Mucosa of gallbladder (tissue), 1 donor: ENCODE measurements around the gene DLG2. TPM values are rescaled to one million over a fixed set of nuclear protein-coding genes. Genes with fewer than 3 reads are reported as not detected.
"Not testable (repeated sequence)": the region's sequence is repeated elsewhere in the genome, so short reads cannot be mapped to it uniquely, and the experiment has no call there.

Experiments
- DNase-seq: peaks from one replicate; pipeline ENCODE4 v3.0.0-alpha.2; 2020; ENCODE audit warnings: low spot score
- total RNA-seq: library from RNA; stranded (reverse); gene quantifications from one replicate; pipeline ENCODE4 v1.2.1, GENCODE V29; 2021
- donor health status: DM: no; HTN: no; CAD: no.

DLG2 gene
- total RNA-seq, 1 donor from 2014 or later: 4.4 TPM

DNA sequence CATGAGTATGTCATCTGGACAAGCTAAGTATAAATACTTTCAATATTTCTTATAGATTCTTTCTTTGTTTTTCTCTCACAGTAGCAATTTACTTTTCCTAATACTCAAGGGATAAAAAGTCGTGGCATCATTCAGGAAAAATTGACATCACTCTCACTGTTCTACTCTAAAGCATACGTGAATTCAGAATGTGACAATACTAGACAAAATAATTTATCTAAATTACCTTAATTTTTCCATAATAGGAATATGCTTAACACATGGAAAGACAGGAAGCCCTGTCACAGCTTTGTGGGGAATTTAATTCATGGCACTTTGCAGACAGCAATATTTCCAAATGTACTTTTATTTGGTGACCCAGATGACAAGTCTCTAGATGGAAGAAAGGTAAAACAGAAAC is 394.6 kb downstream of the DLG2 start:
- DNase-seq: no peak

DNA sequence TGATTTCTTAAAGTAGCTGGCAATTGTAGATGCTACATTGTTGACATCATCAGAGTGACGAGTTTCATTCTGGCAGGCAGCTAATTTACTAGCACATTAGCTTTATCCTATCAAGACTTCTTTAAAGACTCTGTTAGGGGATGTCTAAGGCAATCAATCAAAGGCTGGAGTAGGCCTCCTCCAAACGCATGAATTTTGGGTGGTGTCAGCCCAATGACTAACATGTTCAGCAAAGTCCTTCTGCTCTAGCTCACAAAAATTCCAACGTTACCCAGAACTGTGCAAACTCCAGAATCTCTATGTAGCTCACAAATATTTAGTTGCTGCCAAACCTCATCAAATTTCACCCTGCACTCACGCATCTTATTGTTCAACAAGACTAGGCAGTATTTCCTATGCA is 395.6 kb downstream of the DLG2 start:
- no peak for DNase-seq

DNA sequence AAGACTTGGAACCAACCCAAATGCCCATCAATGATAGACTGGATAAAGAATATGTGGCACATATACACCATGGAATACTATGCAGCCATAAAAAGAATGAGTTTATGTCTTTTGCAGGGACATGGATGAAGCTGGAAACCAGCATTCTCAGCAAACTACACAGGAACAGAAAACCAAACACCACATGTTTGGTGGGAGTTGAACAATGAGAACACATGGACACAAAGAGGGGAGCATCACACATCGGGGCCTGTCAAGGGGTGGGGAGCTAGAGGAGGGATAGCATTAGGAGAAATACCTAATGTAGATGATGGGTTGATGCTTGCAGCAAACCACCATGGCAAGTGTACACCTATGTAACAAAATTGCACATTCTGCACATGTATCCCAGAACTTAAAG is 397.4 kb downstream of the DLG2 start:
- not testable (repeated sequence) for DNase-seq

DNA sequence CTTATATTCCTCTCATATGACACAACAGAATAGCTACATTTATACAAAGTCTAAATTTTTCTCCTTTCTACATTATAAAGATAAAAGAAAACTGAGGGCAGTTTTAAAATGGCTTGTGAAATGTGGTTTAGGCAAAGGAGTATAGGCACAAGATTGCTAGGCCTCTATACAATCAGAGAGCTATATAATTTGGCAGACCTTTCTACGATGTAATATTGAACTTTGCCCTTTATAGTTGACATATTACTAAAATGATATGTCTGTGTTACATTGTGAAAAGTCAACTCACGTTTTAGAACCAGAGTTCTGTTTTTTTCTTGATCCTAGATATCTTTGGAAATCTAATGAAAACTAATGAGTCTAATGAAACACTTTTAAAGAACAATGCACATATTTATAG is 430.2 kb downstream of the DLG2 start:
- DNase-seq: no peak

DNA sequence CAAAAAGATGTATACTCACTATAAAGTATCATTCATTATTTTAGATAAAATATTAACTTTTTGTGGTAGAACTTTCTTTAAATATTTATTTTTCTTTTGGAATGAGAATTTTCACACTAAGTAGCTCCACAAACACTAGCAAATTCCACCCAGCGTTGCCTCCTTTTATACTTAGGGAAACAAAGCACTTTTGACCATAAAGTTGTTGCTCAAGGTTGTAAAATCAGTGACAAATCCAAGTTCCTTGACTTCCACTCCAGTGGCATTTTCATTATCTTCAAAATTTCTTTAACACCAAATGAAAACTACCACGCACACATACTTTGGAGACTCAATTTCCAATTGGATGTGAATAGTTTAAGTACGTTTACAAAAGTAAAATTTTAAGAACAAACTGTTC is 431.2 kb downstream of the DLG2 start:
- DNase-seq: no peak

DNA sequence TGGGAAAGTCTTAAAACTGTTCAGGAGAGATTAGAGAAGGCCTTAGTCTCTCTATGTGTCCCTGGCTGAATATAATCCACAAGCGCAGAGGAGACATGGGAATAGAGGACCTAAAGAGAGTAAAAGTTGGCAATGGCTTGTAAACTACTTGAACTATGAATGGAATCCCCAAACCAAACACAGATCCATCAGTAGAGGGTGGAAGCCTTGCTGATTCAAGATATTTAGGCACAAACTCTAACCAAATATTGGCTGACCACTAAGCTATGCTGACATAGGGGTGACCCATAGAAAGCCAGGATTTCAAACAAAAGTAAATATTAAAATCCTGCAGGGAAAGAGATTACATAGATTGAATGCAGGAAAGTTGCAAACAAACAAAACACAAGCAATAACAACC is 439.2 kb downstream of the DLG2 start:
- no peak for DNase-seq

DNA sequence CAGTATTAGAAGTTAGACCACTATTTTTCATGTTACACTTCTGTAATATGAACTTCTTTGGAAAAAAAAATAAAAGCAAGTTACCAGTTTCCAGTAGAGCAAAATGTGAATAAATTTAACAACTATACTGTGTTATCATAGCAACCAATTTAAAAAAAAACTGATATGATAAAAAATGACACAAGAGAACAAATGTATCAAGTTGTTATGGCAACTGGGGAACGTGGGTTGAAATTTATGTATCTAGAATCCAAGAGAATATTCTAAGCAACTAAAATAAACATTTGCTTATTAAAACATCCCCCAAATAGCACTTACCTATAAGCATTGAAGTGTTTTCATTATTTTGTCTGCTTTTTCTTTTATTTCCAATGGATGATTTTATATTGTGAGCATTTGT is 442.4 kb downstream of the DLG2 start:
- DNase-seq: no peak

DNA sequence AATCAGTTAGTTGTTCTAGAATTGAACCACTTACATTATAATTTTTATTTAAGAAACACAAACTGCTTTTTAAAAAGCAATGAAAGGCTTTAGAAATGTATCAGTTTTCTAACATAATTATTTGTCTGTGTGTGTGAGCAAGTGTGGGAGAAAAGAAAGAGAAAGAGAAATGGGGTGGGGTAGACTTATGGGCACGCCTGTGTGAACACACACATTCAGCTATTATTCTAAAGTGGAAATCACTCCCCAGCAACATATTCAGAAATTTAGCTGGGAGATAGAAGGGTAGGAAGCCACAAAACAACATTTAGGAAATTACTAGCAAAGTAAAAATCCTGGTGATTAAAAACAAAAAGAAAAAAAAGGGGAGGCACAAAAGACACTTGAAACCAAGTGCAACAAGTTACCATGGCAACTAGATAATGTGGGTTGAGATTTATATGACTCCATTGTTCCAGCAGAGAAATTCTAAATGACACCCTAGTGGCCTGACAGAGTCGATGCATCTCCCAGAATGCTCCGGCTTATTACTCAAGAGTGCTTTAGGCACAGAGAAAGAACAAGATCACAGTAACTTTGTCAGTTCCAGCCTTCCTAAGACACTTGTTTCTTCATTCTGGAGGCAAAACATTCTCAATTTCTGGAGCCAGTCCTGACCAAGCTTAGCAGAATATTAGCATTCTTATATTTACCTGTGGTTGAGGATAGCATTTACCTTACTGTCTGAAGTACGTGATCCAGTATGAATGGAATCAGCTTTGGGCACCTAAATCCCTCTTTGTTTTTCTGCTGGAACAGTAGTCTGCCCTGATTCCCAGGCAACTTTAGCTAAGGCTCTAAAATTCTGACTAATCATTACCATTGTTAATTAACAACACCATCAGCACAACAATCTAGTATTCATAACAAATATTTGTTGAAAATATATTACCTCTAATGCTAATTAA is 444.4 kb downstream of the DLG2 start:
- no peak for DNase-seq

DNA sequence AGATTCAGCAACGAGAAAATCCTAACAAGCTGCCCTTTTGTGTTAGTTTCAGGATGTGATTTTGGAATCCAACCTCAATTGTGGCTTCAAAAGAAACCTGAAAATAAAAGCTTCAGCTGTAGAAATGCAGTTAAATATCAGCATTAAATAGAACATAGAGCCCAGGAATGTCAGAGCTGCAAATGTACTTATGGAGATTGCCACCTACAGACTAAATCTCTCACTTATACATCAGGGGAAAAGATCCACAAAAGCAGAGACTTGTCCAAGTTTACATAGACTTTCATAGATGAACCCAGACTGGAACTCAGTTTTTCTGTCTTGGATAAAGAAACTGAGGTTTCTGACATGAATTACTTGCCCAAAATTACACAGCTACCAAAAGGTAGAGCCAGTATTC is 446.6 kb downstream of the DLG2 start:
- DNase-seq: no peak

DNA sequence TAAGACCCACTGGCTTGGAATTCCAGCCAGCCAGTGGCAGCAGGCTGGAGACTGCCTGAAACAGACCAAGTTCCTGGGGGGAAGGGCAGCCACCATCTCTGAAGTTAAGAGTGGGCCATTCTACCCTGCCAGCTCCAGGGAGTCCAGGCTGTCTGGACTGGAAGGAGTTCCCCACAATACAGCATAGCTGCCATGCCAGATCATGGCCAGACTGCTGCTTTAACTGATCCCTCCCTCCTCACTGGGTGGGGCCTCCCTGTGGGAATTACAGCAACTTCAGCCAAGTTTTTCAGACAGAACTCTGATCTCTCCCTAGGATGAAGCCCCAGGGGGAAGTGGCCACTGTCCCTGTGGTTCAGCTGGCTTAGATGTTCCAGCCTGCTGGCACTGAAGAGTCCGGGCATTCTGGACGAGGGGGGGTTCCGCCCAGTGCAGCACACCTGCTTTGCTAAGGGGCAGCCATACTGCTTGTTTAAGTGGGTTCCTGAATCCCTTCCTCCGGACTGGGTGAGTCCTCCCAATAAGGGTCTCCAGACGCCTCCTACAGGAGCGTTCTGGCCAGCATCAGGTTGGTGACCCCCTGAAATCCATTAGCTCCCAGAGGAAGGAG is 455.4 kb downstream of the DLG2 start:
- DNase-seq: no peak

DNA sequence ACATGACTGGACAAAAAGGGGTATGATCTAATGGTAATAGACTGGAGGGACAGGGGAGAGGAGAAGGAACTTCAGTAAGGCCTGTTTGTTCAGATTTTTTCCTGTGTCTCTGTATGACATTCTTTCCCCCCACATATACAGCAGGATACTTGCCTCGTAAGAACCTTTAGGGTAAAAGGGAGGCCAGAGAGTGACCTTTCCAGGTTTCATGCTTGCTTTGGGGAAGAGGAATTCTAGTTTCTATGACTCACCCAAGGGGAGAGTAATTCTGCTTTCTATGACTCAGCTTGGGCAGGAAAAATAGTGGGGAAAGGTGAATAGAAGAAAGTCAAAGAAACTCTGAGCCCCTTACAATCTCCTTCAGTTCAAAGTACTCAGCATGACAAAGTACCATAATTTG is 457.0 kb downstream of the DLG2 start:
- DNase-seq: no peak

DNA sequence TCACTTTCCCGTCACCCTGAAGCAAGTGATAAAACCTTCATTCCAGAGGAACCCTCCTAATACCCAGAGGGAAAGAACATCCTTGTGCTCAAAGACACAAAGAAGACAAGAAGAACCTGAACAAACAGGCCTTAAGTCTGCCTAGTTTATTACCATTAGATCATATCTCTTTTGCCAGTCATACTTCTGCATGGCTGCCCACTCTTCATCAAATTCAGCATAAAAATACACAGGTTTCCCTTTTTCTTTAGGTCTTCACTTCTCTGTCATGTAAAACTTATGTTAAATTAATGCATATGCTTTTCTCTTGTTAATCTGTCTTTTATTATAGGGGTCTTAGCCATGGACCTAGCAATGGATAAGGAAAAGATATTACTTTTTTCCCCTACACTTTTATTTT is 459.7 kb downstream of the DLG2 start:
- no peak for DNase-seq

DNA sequence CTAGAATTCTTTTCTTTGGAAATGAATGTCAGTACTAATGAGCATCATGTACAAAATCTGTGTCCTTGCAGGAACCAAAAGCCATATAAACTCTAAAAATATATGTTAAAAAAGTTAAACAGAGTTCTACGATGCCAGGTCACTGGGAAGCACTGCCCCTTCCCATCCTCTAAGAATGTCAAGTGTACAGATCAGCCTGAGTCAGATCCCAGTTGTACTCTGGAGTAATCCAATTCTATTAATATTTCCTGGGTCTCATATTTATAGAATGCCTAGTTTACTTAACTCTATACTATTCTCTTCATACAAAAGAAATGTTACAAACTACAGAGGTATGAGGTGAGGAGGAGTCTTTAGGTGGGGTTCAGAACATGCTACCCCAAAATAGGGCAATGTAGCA is 460.1 kb downstream of the DLG2 start:
- no peak for DNase-seq

DNA sequence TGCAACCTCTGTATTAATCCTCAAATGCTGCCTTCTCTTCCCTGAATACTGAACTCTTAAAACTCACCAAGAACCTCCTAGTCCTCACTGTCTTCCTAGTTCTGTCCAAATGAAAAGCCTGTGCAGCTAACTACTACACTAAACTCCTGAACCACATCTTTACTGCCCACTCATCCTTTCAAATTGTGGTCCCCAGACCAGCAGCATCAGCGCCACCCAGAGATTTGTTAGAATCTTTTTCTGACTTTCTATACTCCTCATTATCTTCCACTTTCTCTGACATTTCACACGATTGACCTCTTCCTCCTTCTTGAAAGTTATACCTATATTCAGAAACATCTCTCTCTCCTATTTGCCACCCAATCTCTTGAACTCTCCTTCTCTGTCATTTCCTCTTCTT is 461.3 kb downstream of the DLG2 start:
- DNase-seq: no peak

DNA sequence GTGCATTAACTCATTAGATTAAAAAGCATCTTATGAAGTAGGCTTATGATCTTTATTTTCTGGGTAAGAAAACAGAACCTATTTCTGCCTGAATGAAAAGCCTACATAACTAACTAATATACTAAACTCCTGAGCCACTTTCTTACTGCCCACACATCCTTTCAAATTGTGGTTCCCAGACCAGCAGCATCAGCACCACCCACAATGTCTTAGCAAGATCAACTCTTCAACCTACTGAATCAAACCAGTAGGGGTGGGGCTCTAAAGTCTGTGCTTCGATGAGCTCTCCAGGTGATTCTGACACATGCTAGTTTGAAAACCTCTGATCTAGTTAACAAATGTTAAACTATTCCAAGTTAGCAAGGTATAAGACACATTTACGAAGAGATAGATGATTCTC is 462.4 kb downstream of the DLG2 start:
- DNase-seq: no peak

DNA sequence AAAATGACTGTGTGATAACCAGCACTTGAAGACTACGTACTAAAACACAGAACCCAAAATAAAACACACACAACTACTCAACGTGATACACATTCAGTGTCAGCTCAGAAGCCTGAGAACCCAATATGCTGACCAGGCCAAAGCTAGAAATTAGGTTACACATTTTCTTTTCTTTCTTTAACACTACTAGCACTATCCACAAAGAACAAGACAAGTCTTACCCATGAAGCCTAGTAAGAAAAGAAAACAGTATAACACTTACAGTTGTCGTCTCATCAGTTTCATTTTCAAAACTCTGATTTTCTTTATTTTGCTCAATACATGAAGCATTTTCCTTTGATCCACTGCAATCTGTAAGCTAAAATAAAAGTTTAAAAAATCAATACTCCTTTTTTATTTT is 472.9 kb downstream of the DLG2 start:
- DNase-seq: no peak

DNA sequence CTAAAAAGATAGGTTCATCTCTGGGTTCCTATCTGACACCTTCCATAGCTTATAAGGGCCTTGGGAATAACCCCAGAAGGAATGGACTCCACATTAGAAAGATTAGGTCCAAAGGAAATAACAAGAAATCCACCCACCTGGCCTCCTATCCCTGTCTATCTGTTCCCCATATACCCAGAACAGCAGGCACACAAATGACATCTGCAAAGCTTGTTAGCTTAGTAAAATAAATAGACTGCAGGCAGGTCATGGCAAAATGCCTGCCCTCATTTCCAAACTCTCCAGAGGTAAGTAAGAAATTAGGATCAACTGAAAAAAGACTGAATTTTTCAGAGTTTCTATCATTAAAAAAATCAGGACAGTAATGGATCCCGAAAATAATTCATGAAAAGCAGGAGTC is 489.5 kb downstream of the DLG2 start:
- no peak for DNase-seq

DNA sequence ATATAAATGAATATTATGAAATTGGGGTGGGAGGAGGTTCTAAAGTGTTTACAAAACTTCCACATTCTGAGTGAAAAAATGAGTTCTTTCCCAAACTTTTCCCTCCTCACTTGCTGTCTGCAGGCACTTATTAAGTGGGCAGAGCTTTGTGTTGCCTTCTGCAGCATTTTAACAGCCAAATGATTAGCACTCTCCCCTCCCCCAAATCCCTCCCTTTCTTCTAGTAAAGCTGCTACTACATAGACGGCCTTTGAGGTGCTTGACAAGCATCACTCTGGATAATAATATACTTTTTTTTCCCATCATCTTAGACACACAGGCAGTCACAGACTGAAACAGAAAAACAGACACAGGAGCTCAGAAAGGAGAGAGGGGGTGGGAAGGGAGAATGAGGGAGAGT is 493.5 kb downstream of the DLG2 start:
- no peak for DNase-seq

DNA sequence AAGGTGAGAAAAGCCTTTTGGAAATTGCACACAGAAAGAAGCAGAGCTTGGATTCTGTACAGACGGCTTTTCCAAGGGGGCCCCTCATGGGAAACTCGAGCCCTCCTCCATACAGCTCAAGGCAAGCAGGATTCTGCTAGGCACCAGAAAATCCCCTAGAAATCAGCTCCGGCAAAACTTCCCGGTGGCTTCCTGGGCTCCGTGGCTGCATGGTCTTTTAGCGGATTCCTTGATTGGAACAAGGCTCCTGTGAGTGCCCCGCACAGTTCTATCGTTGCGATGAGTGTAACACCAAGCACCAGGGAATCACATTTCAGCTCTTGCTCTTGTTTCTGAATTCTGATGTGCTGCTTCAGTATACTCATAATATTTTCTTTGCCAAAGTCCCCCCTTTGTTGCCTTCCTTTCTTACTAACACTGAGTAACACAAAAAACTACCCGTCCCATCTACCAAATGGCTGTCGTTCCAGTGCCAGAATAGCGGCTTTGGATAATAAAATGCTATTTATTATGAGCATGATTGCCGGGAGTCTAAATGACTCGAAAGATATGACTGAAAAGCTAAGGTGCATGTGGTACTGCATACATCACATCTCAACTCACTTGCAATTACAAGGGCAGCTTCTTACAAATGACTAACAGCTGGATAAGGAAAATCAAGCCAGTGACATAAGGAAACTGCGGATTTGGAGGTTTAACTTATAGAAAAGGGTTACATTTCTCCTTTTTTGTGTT is 494.1 kb downstream of the DLG2 start:
- DNase-seq: no peak

DNA sequence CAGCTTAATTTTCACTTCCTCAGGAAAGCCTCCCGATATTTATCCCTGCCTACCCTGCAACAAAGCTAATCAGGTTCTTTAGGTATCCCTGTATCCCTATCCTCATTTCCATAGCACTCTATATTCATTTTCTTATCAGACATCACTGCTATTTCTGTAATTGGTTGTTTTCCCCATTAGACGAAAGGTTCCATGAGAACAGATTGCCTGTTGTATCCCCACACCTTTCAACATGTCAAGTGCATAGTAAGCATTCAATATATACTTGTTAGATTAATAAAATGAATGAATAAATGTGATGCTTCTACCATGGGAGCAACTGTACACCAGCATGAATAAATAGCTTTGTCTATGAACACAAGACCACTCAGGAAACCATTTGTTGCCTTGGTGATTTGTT is 499.8 kb downstream of the DLG2 start:
- DNase-seq: no peak

DNA sequence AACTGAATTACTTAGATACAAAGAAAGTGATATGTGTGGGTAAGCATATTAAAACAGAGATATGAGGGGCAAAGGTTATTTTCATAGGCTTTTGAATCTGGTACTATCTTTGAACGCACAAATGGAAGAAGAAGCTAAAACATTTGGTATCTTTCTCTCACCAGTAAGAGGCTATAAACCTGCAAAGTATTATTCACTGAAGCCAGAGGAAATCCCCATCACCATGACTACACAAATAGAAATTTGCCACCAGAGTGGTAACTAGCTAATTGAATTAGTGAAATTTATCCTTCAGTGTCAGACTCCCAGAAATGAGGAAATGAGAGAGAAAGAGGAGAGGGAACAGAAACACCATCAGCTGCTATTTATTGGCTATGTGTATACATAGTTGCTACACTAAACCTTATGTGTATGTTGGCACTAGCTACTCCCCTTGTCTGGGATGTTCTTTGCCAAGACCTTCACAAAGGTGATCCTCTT is 503.4 kb downstream of the DLG2 start:
- no peak for DNase-seq

DNA sequence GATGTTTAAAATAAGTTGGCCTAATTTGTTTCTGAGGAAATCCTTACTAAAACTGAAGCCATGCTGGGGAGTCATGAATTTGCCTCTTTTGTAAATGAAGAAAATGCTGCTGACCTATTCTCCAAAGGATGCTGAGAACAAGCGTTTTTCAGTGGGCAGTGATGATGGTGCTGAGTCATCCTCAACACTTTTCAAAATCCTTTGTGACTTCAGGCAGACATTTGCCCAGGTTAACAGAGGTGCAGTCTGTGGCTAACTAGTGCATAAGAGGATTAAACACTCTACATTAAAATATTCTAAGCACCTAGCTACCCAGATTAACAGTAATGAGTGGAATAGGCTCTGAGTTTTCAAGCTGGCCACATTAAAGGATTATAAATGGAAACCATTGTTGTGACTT is 509.0 kb downstream of the DLG2 start:
- no peak for DNase-seq

DNA sequence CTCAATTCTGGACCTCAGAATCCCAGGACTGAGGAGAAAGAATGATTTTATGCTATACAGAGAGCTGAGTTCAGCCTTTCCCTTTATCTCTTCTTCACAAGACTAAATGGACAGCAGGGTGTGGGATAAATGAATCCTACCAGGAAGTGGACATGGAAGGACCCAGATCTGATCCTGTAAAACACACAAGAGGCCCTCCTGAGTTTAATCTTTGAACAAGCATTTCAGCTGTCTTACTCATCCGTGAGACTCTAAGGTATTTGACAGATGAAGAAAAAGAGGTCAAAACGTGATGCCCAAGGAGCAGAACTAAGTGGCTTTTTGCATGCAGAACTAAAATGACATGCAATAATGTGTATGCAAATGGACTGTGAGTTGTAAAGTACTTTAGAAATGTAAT is 511.3 kb downstream of the DLG2 start:
- DNase-seq: no peak
